Measurements from ENCODE around the gene TRIM67.

The TRIM67 gene

GRCh38 chr1:231162970-231163829 is 1.3 kb downstream of the TRIM67 start:
- H3K9me3 ChIP-seq: no peaks in the 10 kb centered on the region
- H3K4me3 ChIP-seq: no peak overlapping the region
- peaks cover 35% of the 10 kb centered on the region for H3K27me3 ChIP-seq (ENCODE audit: low read depth)
- no peaks in the 10 kb centered on the region for H3K36me3 ChIP-seq (replicated peaks)
- in situ Hi-C loops (cut with MboI; ENCODE audit: low sequenced_read_pairs): no loop called here
- H3K4me1 ChIP-seq: no peaks in the 10 kb centered on the region
- DNase-seq (ENCODE audit: low spot score in 2 of 2): no peak

DNA sequence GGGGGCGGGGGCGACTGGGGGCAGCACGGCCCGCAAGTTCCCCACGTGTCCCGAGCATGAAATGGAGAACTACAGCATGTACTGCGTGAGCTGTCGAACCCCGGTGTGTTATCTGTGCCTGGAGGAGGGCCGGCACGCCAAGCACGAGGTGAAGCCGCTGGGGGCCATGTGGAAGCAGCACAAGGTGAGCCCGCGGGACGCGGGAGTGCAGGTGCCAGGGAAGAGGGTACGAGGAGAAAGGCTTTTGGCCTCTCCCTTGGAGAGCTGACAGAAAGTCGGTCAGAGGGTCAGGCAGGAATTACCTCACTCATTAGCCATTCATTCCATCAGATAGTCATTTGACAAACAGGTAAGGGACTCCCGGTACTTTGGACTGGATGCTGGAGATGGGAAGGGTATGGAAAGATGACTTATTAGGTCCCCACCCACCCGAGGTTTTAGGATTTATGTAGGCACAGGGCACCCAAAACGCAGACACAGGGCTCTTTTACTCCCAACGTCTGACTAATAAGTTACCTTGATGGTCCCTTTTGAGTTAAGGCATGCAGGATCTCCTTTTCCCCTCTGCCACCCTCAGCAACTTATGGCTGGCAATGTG is 2.1 kb downstream of the TRIM67 start:
- Histone ChIP-seq H3K27me3 (ENCODE audit: low read depth) (peaks cover 35% of the 10 kb centered on the region), H3K9me3 (no peaks in the 10 kb centered on the region), H3K4me1 (no peaks in the 10 kb centered on the region), H3K36me3 (replicated peaks) (no peaks in the 10 kb centered on the region), H3K4me3 (no peak overlapping the region)
- no peak for DNase-seq (ENCODE audit: low spot score in 2 of 2)
- in situ Hi-C loops (cut with MboI; ENCODE audit: low sequenced_read_pairs): no loop called here

- in situ Hi-C loops (cut with MboI; ENCODE audit: low sequenced_read_pairs): no loop called here
- H3K9me3 ChIP-seq: no peaks in the 10 kb centered on the region
- no peak for DNase-seq (ENCODE audit: low spot score in 2 of 2)
- no peaks in the 10 kb centered on the region for H3K4me1 ChIP-seq
- no peak overlapping the region for H3K4me3 ChIP-seq
- H3K27me3 ChIP-seq (ENCODE audit: low read depth): peaks cover 35% of the 10 kb centered on the region
- H3K36me3 ChIP-seq (replicated peaks): no peaks in the 10 kb centered on the region
Measured at GRCh38 chr1:231165371-231165770, 3.5 kb downstream of the TRIM67 start.

GRCh38 chr1:231166398-231166797 is 4.5 kb downstream of the TRIM67 start:
- Histone ChIP-seq H3K4me3 (no peak overlapping the region), H3K27me3 (ENCODE audit: low read depth) (peaks cover 33% of the 10 kb centered on the region), H3K9me3 (no peaks in the 10 kb centered on the region), H3K36me3 (replicated peaks) (no peaks in the 10 kb centered on the region), H3K4me1 (no peaks in the 10 kb centered on the region)
- no peak for DNase-seq (ENCODE audit: low spot score in 2 of 2)
- in situ Hi-C loops (cut with MboI; ENCODE audit: low sequenced_read_pairs): no loop called here

- in situ Hi-C loops (cut with MboI; ENCODE audit: low sequenced_read_pairs): no loop called here
- Histone ChIP-seq H3K9me3 (no peaks in the 10 kb centered on the region), H3K27me3 (ENCODE audit: low read depth) (peaks cover 7% of the 10 kb centered on the region; the same call in 1 of the 2 replicates)
Measured at GRCh38 chr1:231170875-231171274, 9.0 kb downstream of the TRIM67 start.

DNA sequence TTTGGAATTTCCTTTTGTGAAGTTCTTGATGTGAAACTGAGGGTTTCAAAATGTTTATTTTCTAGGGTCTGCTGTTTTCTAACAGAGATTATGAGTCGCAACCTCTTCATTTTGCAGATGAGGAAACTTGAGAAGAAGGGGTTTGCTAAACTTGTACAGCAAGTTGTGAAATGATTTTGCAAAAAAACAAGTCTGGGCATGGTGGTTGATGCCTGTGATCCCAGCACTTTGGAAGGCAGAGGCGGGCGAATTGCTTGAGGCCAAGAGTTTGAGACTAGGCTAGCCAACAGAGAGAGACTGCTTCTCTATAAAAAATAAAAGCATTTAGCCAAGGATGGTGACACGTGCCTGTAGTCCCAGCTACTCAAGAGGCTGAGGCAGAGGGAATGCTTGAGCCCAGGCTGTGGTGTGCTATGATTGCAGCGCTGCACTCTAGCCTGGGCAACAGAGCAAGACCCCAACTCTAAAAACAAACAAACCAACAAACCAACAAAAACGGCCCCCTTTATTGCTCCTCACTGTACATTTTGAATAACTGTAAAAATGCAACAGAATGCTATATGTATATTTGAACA is 9.9 kb downstream of the TRIM67 start:
- no peaks in the 10 kb centered on the region for H3K9me3 ChIP-seq
- H3K4me1 ChIP-seq: no peaks in the 10 kb centered on the region
- no peaks in the 10 kb centered on the region for H3K36me3 ChIP-seq (replicated peaks)
- H3K27me3 ChIP-seq (ENCODE audit: low read depth): peaks cover 7% of the 10 kb centered on the region; the same call in 1 of the 2 replicates
- DNase-seq (ENCODE audit: low spot score in 2 of 2): no peak
- in situ Hi-C loops (cut with MboI; ENCODE audit: low sequenced_read_pairs): no loop called here
- H3K4me3 ChIP-seq: no peak overlapping the region

More at GRCh38 chr1:231170875-231171274, 9.0 kb downstream of the TRIM67 start:
- no peaks in the 10 kb centered on the region for H3K36me3 ChIP-seq (replicated peaks)
- no peaks in the 10 kb centered on the region for H3K4me1 ChIP-seq
- no peak overlapping the region for H3K4me3 ChIP-seq
- no peak for DNase-seq (ENCODE audit: low spot score in 2 of 2)

DNA sequence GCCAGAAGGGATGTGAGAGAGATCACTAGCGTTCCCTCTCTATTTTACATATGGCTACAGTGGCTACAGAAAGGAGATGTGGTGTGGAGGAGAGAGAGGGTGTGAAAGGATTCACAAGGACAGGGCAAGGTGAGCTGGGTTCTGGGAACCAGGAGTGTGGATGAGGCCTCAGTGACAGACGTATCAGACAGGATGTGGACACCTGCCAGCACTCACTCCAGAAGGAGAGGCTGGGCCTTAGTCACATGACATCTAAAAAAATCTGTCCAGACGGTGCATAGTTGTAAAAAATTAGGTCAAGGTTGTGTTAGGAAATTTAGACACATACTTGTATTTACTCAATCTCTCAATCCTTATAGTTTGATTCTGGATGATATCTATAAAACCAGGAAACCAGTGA is 10.6 kb downstream of the TRIM67 start:
- no peaks in the 10 kb centered on the region for H3K4me1 ChIP-seq
- DNase-seq (ENCODE audit: low spot score in 2 of 2): no peak
- no peaks in the 10 kb centered on the region for H3K36me3 ChIP-seq (replicated peaks)
- in situ Hi-C loops (cut with MboI; ENCODE audit: low sequenced_read_pairs): no loop called here
- no peak overlapping the region for H3K4me3 ChIP-seq
- peaks cover 7% of the 10 kb centered on the region; the same call in 1 of the 2 replicates for H3K27me3 ChIP-seq (ENCODE audit: low read depth)
- H3K9me3 ChIP-seq: no peaks in the 10 kb centered on the region

GRCh38 chr1:231176421-231176820 is 14.6 kb downstream of the TRIM67 start:
- Histone ChIP-seq H3K27me3 (ENCODE audit: low read depth) (peaks cover 9% of the 10 kb centered on the region; the same call in 1 of the 2 replicates), H3K36me3 (replicated peaks) (no peaks in the 10 kb centered on the region), H3K4me3 (no peak overlapping the region), H3K9me3 (no peaks in the 10 kb centered on the region), H3K4me1 (no peaks in the 10 kb centered on the region)
- DNase-seq (ENCODE audit: low spot score in 2 of 2): no peak
- in situ Hi-C loops (cut with MboI; ENCODE audit: low sequenced_read_pairs): no loop called here

DNA sequence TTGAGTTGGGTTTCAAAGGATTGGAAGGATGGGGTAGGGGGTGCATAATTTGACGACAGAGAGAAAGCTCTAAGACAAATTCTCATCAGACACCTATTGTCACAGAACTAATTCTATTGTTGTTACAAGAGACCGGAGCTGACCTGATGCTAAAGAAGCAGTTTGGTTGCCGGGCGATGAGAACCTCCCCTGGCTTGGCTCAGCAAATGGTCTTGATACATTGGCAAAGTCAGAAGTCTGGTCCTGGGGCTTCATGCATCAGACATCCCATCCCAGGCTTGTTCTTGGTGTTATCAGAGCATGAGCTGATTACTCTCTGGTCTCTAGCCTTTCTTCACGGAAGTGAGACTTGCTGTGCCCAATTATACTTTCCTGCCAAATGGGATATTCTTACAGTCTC is 15.4 kb downstream of the TRIM67 start:
- no peak for DNase-seq (ENCODE audit: low spot score in 2 of 2)
- in situ Hi-C loops (cut with MboI; ENCODE audit: low sequenced_read_pairs): no loop called here

DNA sequence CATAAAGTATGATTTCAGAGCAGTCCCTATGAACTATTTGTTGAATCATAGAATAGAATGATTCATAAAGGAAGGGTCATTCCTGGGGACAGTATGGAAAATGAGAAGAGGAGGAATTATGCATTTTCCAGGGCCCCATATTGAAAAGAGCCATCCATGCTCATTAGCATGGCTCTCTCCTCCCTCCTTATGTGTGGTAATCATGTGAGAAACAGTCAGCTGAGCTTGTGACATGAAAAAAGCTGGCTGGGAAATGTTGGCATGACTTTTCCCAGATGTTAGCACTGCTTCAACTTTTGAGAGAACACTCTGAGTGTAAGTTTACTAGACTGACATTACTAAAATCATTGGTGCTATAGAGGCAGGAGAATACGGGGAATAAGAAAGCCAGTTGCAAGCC is 16.1 kb downstream of the TRIM67 start:
- no peaks in the 10 kb centered on the region for H3K36me3 ChIP-seq (replicated peaks)
- no peaks in the 10 kb centered on the region for H3K4me1 ChIP-seq
- in situ Hi-C loops (cut with MboI; ENCODE audit: low sequenced_read_pairs): no loop called here
- H3K4me3 ChIP-seq: no peak overlapping the region
- H3K27me3 ChIP-seq (ENCODE audit: low read depth): peaks cover 7% of the 10 kb centered on the region; the same call in 1 of the 2 replicates
- H3K9me3 ChIP-seq: no peaks in the 10 kb centered on the region
- no peak for DNase-seq (ENCODE audit: low spot score in 2 of 2)

More for the DNA sequence above, 15.4 kb downstream of the TRIM67 start:
- Histone ChIP-seq H3K9me3 (no peaks in the 10 kb centered on the region), H3K27me3 (ENCODE audit: low read depth) (peaks cover 9% of the 10 kb centered on the region; the same call in 1 of the 2 replicates), H3K36me3 (replicated peaks) (no peaks in the 10 kb centered on the region), H3K4me1 (no peaks in the 10 kb centered on the region), H3K4me3 (no peak overlapping the region)

- Histone ChIP-seq H3K4me1 (no peaks in the 10 kb centered on the region), H3K36me3 (replicated peaks) (no peaks in the 10 kb centered on the region), H3K4me3 (no peak overlapping the region), H3K9me3 (no peaks in the 10 kb centered on the region), H3K27me3 (ENCODE audit: low read depth) (peaks cover 7% of the 10 kb centered on the region; the same call in 1 of the 2 replicates)
- no peak for DNase-seq (ENCODE audit: low spot score in 2 of 2)
- in situ Hi-C loops (cut with MboI; ENCODE audit: low sequenced_read_pairs): no loop called here
Measured at GRCh38 chr1:231178970-231179369, 17.1 kb downstream of the TRIM67 start.

DNA sequence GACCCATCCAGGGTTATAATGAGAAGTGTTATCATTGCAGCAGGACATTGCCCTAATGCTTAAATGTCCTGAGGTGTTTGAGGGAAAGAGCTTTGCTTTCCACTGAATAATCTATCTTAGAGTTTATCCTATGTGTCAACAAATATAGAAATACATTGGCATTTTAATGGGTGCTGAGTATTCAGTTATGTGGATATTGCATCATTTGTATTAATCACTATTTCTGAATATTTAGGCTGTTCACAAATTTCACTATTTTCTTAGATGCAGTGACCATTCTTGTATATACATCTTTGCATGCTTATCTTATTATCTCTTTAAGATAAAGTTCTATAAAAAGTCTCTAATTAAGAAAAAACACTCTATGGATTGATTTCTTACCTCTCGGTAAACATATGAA is 18.2 kb downstream of the TRIM67 start:
- H3K9me3 ChIP-seq: no peaks in the 10 kb centered on the region
- no peaks in the 10 kb centered on the region for H3K36me3 ChIP-seq (replicated peaks)
- no peak overlapping the region for H3K4me3 ChIP-seq
- H3K27me3 ChIP-seq (ENCODE audit: low read depth): peaks cover 5% of the 10 kb centered on the region; the same call in 1 of the 2 replicates
- DNase-seq (ENCODE audit: low spot score in 2 of 2): no peak
- no peaks in the 10 kb centered on the region; the same call in 1 of the 2 replicates for H3K4me1 ChIP-seq
- in situ Hi-C loops (cut with MboI; ENCODE audit: low sequenced_read_pairs): no loop called here

GRCh38 chr1:231181271-231181670 is 19.4 kb downstream of the TRIM67 start:
- H3K9me3 ChIP-seq: no peaks in the 10 kb centered on the region
- DNase-seq (ENCODE audit: low spot score in 2 of 2): no peak
- no peak overlapping the region for H3K4me3 ChIP-seq
- in situ Hi-C loops (cut with MboI; ENCODE audit: low sequenced_read_pairs): no loop called here
- H3K27me3 ChIP-seq (ENCODE audit: low read depth): peaks cover 3% of the 10 kb centered on the region; the same call in 1 of the 2 replicates
- H3K36me3 ChIP-seq (replicated peaks): no peaks in the 10 kb centered on the region
- H3K4me1 ChIP-seq: no peaks in the 10 kb centered on the region; the same call in 1 of the 2 replicates

DNA sequence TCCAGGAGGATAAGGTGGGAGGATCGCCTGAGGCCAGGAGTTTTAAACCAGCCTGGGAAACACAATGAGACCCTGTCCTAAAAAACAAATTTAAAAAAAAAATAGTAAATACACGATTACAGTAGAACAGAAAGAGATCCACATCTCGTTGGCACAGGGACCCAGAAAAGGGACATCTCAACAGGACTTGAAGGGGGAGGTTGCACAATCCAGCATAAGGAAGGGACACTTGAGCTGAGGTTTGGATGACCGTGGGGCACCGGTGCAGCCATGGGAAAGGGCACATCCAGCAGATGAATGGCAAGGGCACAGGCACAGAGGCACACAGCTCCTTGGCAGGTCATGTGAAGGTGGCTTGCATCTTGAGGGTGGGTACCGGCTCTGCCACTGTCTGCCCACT is 20.5 kb downstream of the TRIM67 start:
- no peaks in the 10 kb centered on the region for H3K36me3 ChIP-seq (replicated peaks)
- H3K9me3 ChIP-seq: peaks cover 3% of the 10 kb centered on the region; the same call in 1 of the 2 replicates
- in situ Hi-C loops (cut with MboI; ENCODE audit: low sequenced_read_pairs): no loop called here
- H3K4me3 ChIP-seq: no peak overlapping the region
- no peaks in the 10 kb centered on the region; the same call in 1 of the 2 replicates for H3K4me1 ChIP-seq
- no peak for DNase-seq (ENCODE audit: low spot score in 2 of 2)
- H3K27me3 ChIP-seq (ENCODE audit: low read depth): peaks cover 7% of the 10 kb centered on the region; the same call in 1 of the 2 replicates

All from HAP-1 (cell line).